Endothelial cell of umbilical vein (primary cell): ENCODE results near the gene IZUMO4. TPM values are rescaled to one million over a fixed set of nuclear protein-coding genes. Genes with fewer than 3 reads are reported as not detected.

Experiments used
- BruUV-seq: library from RNA; stranded (reverse); fragments of 400-500 nt; replicated peaks from 2 replicates; lab custom pipeline; 2021; lab: Mats Ljungman, UMichigan
- CTCF ChIA-PET: fragments of 300-600, 350-600 bp; sonication (Branson Sonifier 250); formaldehyde crosslinking; loops from one replicate; lab custom pipeline; 2021; ENCODE audit warnings: antibody characterized with exemption, inconsistent platforms; lab: Charles Lee
- POLR2A ChIA-PET: fragments of 300-600, 350-600 bp; sonication (Branson Sonifier 250); formaldehyde crosslinking; loops from one replicate; lab custom pipeline; 2021; ENCODE audit warnings: antibody characterized with exemption, inconsistent platforms; lab: Charles Lee
- DNase-seq: peaks from one replicate; pipeline ENCODE4 v3.0.0-alpha.2; 2011; ENCODE audit warnings: low read depth, low spot score
- FAIRE-seq: peaks from 2 replicates; lab custom pipeline; 2011; peaks lifted over from hg19 to GRCh38; lab: Jason Lieb, UNC
- H2AFZ ChIP-seq: 2 replicates; pipeline ENCODE4 v1.6.0; 2012; ENCODE audit warnings: low read depth, low read length, control low read depth, inconsistent platforms
- H3K27ac ChIP-seq: 2 replicates; pipeline ENCODE4 v1.5.1; 2011; ENCODE audit warnings: low read depth, mild to moderate bottlenecking, control low read depth, low read length, moderate library complexity; ENCODE audit not compliant: insufficient read depth
- H3K27me3 ChIP-seq, 2 experiments: 2 replicates each; pipeline versions ENCODE4 v1.6.0 to v1.6.1; 2011; ENCODE audit warnings: low read length in 2 of 2, mixed read lengths in 1 of 2; ENCODE audit not compliant: control insufficient read depth in 2 of 2, insufficient read depth in 2 of 2
- H3K36me3 ChIP-seq, 2 experiments: 2 replicates in 1 of 2; 3 replicates in 1 of 2; pipeline ENCODE4 v1.5.1; 2011; ENCODE audit warnings: low read length in 2 of 2, mild to moderate bottlenecking in 1 of 2, moderate library complexity in 1 of 2; ENCODE audit not compliant: control insufficient read depth in 2 of 2, insufficient read depth in 2 of 2; ENCODE audit errors: extremely low read depth in 1 of 2
- H3K4me1 ChIP-seq: 3 replicates; pipeline ENCODE4 v1.5.1; 2011; ENCODE audit warnings: mild to moderate bottlenecking, low read length; ENCODE audit not compliant: control insufficient read depth, insufficient read depth; ENCODE audit errors: extremely low read depth
- H3K4me2 ChIP-seq: 2 replicates; pipeline ENCODE4 v1.6.1; 2011; ENCODE audit warnings: low read length, control low read depth, mixed read lengths; ENCODE audit not compliant: insufficient read depth
- H3K4me3 ChIP-seq, 3 experiments: fragments of 200-600 bp in 1 of 3; sonication (generic), shearing (Covaris generic) in 1 of 3; replicated peaks in 1 of 3; 2 replicates each; pipeline ENCODE4 v1.5.1; 2011 to 2016; ENCODE audit warnings: control low read depth in 3 of 3, low read length in 3 of 3, mild to moderate bottlenecking in 2 of 3, inconsistent platforms in 1 of 3, low read depth in 1 of 3, moderate library complexity in 1 of 3; ENCODE audit not compliant: insufficient read depth in 1 of 3
- H3K79me2 ChIP-seq: 2 replicates; pipeline ENCODE4 v1.6.0; 2012; ENCODE audit warnings: low read length, inconsistent platforms; ENCODE audit not compliant: control insufficient read depth, insufficient read depth
- H3K9ac ChIP-seq: replicated peaks from 2 replicates; pipeline ENCODE3; 2011; ENCODE audit warnings: low read length, control low read depth; ENCODE audit not compliant: insufficient read depth; ENCODE audit errors: extremely low read depth
- H3K9me1 ChIP-seq: replicated peaks from 3 replicates; pipeline ENCODE4 v1.6.0; 2011; ENCODE audit warnings: mild to moderate bottlenecking, low read length; ENCODE audit not compliant: control insufficient read depth, insufficient read depth; ENCODE audit errors: extremely low read depth
- H3K9me3 ChIP-seq: replicated peaks from 2 replicates; pipeline ENCODE4 v1.5.1; 2012; ENCODE audit warnings: low read length, inconsistent platforms; ENCODE audit not compliant: control insufficient read depth, insufficient read depth
- H4K20me1 ChIP-seq: replicated peaks from 2 replicates; pipeline ENCODE3; 2011; ENCODE audit warnings: mild to moderate bottlenecking, low read length; ENCODE audit not compliant: control insufficient read depth, insufficient read depth; ENCODE audit errors: extremely low read depth
- EZH2 ChIP-seq: IDR thresholded peaks from 2 replicates; pipeline ENCODE4 v1.6.1; 2012; ENCODE audit warnings: borderline replicate concordance, low read depth, mild to moderate bottlenecking, moderate library complexity, low read length, inconsistent platforms; ENCODE audit not compliant: severe bottlenecking
- FOS ChIP-seq: IDR thresholded peaks from 2 replicates; pipeline ENCODE4 v1.6.1; 2011; ENCODE audit warnings: mild to moderate bottlenecking, low read length, moderate library complexity, borderline replicate concordance; ENCODE audit not compliant: insufficient read depth
- GATA2 ChIP-seq: IDR thresholded peaks from 2 replicates; pipeline ENCODE4 v1.7.0; 2011; ENCODE audit warnings: low read depth, mild to moderate bottlenecking, moderate library complexity, mixed read lengths, low read length; ENCODE audit not compliant: insufficient read length, insufficient read depth
- JUN ChIP-seq: IDR thresholded peaks from 2 replicates; pipeline ENCODE4 v1.6.1; 2011; ENCODE audit warnings: borderline replicate concordance, low read depth; ENCODE audit not compliant: insufficient read length, insufficient read depth
- MYC ChIP-seq: IDR thresholded peaks from one replicate; pipeline ENCODE4 v1.6.1; 2011; ENCODE audit warnings: mild to moderate bottlenecking, low read depth, low read length
- POLR2A ChIP-seq: IDR thresholded peaks from 2 replicates; pipeline ENCODE4 v1.6.1; 2012; ENCODE audit warnings: low read depth, mild to moderate bottlenecking, control low read depth, low read length
- POLR2AphosphoS5 ChIP-seq: IDR thresholded peaks from 2 replicates; pipeline ENCODE4 v1.6.1; 2012; ENCODE audit warnings: low read depth, mild to moderate bottlenecking, control low read depth, low read length, moderate library complexity; ENCODE audit not compliant: insufficient read depth
- dilution Hi-C: fragments of 300-500 bp; cut with MboI; formaldehyde crosslinking; loops from one replicate; pipeline ENCODE4 v1.15.0; 2019; ENCODE audit warnings: low sequenced_read_pairs; ENCODE audit not compliant: extremely low pct_ligation_motif_present
- intact Hi-C: fragments of 100-400 bp; cut with micrococcal nuclease; formaldehyde crosslinking; loops from one replicate; pipeline ENCODE4 v1.10.0; 2022
- polyA plus RNA-seq, 4 experiments: library from polyadenylated mRNA; depleted of rRNA in 3 of 4; stranded (reverse) in 3 of 4; unstranded in 1 of 4; fragments of >200 nt; gene quantifications; 2 replicates each; pipeline versions ENCODE4 v1.2.1 to v1.2.3, GENCODE V29; 2011 to 2012; ENCODE audit warnings: missing spikeins in 1 of 4
- total RNA-seq: library from RNA; stranded (reverse); gene quantifications from 2 replicates; pipeline ENCODE4 v1.2.3, GENCODE V29; 2021
- TF ChIP-seq, protein P1 (sequence below): IDR thresholded peaks from 2 replicates; pipeline ENCODE4 v1.6.1; 2011; ENCODE audit not compliant: insufficient read depth, insufficient read length
- TF ChIP-seq, protein P2 (sequence below), 2 donors: IDR thresholded peaks; 1 replicate in 1 of 2; 2 replicates in 1 of 2; pipeline ENCODE4 v1.5.1; 2011; ENCODE audit warnings: low read length in 2 of 2, mild to moderate bottlenecking in 2 of 2, moderate library complexity in 2 of 2, control low read depth in 1 of 2, inconsistent platforms in 1 of 2, low read depth in 1 of 2; ENCODE audit not compliant: insufficient read depth in 1 of 2; ENCODE audit errors: extremely low read depth in 1 of 2

Gene IZUMO4
- total and polyA plus RNA-seq, 2 donors (not counting 3 experiments of a cell fraction or from before 2014, with no cell fraction given), result 1.1 to 2.0 TPM

DNA sequence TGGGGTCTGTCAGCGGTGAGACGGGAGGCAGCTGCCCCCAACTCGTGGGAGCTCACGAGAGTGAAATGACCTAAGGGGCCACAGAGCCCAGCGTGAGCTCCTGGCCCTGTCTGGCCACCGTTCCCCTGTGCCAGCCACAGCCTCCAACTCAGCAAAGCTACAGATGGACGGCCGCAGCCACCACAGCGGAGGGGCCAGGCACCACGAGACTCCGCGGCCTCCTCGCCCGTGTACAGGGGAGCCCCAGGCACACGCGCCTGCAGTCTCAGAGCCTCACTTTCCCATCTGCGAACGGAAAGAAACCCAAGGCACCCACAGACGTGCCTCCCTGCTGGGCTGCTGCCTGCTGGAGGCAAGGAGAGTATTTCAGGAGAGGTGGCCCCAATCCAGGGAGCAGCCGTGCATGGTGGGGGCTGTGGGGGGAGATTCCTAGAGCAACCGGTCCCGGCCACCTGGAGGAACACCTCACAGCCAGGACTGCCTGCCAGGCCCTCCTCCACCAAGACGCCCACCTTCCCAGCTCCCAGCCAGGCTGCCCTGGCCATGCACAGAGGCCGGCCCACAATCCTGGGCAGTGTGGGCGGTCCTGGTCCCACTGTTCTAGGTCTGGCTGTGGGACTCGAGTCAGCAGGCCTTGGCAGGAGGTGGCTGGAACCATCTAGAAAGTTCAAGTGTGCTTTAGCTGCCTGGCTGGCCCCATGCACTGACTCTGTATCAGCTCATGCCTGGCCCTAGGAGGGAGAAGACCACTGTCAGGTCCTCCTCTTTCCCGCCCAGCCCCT lies 47.6 kb upstream of the IZUMO4 start:
- no peak overlapping the region for H3K27ac ChIP-seq
- peaks cover 47% of the 10 kb centered on the region for H3K79me2 ChIP-seq

More for the DNA sequence above, 47.6 kb upstream of the IZUMO4 start:
- POLR2A ChIA-PET, result no interaction called here
- no peak for TF ChIP-seq MYC
- TF ChIP-seq POLR2A, result no peak
- TF ChIP-seq, protein P1, sequence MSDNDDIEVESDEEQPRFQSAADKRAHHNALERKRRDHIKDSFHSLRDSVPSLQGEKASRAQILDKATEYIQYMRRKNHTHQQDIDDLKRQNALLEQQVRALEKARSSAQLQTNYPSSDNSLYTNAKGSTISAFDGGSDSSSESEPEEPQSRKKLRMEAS, result no peak
- TF ChIP-seq EZH2, result no peak
- no peak for TF ChIP-seq FOS
- TF ChIP-seq GATA2, result no peak
- TF ChIP-seq JUN, result no peak
- no peak for TF ChIP-seq POLR2AphosphoS5
- TF ChIP-seq, protein P2, sequence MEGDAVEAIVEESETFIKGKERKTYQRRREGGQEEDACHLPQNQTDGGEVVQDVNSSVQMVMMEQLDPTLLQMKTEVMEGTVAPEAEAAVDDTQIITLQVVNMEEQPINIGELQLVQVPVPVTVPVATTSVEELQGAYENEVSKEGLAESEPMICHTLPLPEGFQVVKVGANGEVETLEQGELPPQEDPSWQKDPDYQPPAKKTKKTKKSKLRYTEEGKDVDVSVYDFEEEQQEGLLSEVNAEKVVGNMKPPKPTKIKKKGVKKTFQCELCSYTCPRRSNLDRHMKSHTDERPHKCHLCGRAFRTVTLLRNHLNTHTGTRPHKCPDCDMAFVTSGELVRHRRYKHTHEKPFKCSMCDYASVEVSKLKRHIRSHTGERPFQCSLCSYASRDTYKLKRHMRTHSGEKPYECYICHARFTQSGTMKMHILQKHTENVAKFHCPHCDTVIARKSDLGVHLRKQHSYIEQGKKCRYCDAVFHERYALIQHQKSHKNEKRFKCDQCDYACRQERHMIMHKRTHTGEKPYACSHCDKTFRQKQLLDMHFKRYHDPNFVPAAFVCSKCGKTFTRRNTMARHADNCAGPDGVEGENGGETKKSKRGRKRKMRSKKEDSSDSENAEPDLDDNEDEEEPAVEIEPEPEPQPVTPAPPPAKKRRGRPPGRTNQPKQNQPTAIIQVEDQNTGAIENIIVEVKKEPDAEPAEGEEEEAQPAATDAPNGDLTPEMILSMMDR (IDR thresholded peaks at IDR 0.05; ENCODE audit: extremely low read depth in 1 of 2, insufficient read depth in 1 of 2, low read depth in 1 of 2, low read length in 2 of 2), result no peak
- CTCF ChIA-PET, result interaction anchor here (0.9 to 2.6 kb wide), 5 partner anchors 9 to 29 kb away, joined by 3 to 11 read pairs (median 3); no protein-coding TSS in a partner anchor
- Histone ChIP-seq H2AFZ (no peak overlapping the region), H3K9me3 (no peaks in the 10 kb centered on the region), H3K4me3 (peak overlapping the region in 2 of 3 experiments; percentile 81), H3K27me3 (no peaks in the 10 kb centered on the region), H3K9me1 (no peaks in the 10 kb centered on the region), H3K4me1 (peaks cover 29% of the 10 kb centered on the region), H3K9ac (peak overlapping the region; percentile 36), H3K4me2 (peak overlapping the region; percentile 82), H3K36me3 (peaks cover 4 to 14% of the 10 kb centered on the region in 2 experiments), H4K20me1 (no peaks in the 10 kb centered on the region)
- DNase-seq (no peak), FAIRE-seq (no peak)
- intact Hi-C loops (no loop called here), dilution Hi-C loops (no loop called here)
- BruUV-seq, result no TSS peak
